Activated naive CD8-positive, alpha-beta T cell treated with anti-CD3 and anti-CD28 coated beads, Interleukin-2, amount 10 ng/mL, durations not matched to agents 7 days and 5 days (primary cell): ENCODE results near the gene FBXO21. TPM values are rescaled to one million over a fixed set of nuclear protein-coding genes. Genes with fewer than 3 reads are reported as not detected.
"Not testable (repeated sequence)": the region's sequence is repeated elsewhere in the genome, so short reads cannot be mapped to it uniquely, and the experiment has no call there.

Source experiments
- ATAC-seq: fragments of 150-1000 bp; cut with Tn5 transposase; one replicate; pipeline ENCODE4 v1.10.0; 2021; ENCODE audit warnings: low read depth, moderate library complexity
- POLR2A ChIA-PET: fragments of 350-600 bp; sonication (Branson Sonifier 250); formaldehyde crosslinking; loops from one replicate; lab custom pipeline; 2021; ENCODE audit warnings: antibody characterized with exemption; lab: Charles Lee
- DNase-seq: peaks from one replicate; pipeline ENCODE4 v3.0.0; 2021
- H3K27ac Mint-ChIP-seq: one replicate; pipeline ENCODE4 v1.8.0; 2022; ENCODE audit warnings: mild to moderate bottlenecking, mixed read lengths
- H3K27me3 Mint-ChIP-seq: one replicate; pipeline ENCODE4 v1.8.0; 2022; ENCODE audit warnings: mild to moderate bottlenecking, moderate library complexity, mixed read lengths
- H3K36me3 Mint-ChIP-seq: one replicate; pipeline ENCODE4 v1.8.0; 2021; ENCODE audit warnings: mild to moderate bottlenecking, mixed read lengths
- H3K4me1 Mint-ChIP-seq: one replicate; pipeline ENCODE4 v1.8.0; 2021; ENCODE audit warnings: mixed read lengths
- H3K4me3 Mint-ChIP-seq: one replicate; pipeline ENCODE4 v1.8.0; 2022; ENCODE audit warnings: mild to moderate bottlenecking, moderate library complexity, mixed read lengths
- H3K9me3 Mint-ChIP-seq: one replicate; pipeline ENCODE4 v1.8.0; 2021; ENCODE audit warnings: mixed read lengths
- total RNA-seq, 2 experiments: library from RNA; stranded (reverse); gene quantifications; one replicate each; pipeline ENCODE4 v1.2.3, GENCODE V29; 2021

FBXO21 gene
- total RNA-seq, 2 experiments from 2014 or later = 27.4 to 36.2 TPM

GRCh38 chr12:117113231-117113630 lies 77.0 kb downstream of the FBXO21 start:
- DNase-seq (no peak), ATAC-seq (no peak)
- Mint-ChIP-seq H3K4me1 (peaks cover 9% of the 10 kb centered on the region), H3K27me3 (peaks cover 19% of the 10 kb centered on the region), H3K4me3 (no peak overlapping the region), H3K9me3 (no peaks in the 10 kb centered on the region), H3K36me3 (no peaks in the 10 kb centered on the region), H3K27ac (peak overlapping the region; percentile 39)
- POLR2A ChIA-PET = no interaction called here

- Mint-ChIP-seq H3K4me3 (no peak overlapping the region), H3K36me3 (no peaks in the 10 kb centered on the region), H3K27me3 (peaks cover 30% of the 10 kb centered on the region), H3K9me3 (no peaks in the 10 kb centered on the region), H3K27ac (no peak overlapping the region), H3K4me1 (peaks cover 9% of the 10 kb centered on the region)
- ATAC-seq (no peak), DNase-seq (no peak)
- POLR2A ChIA-PET = no interaction called here
Observed at GRCh38 chr12:117111821-117112595, 78.3 kb downstream of the FBXO21 start.

GRCh38 chr12:117111386-117111785 lies 78.9 kb downstream of the FBXO21 start:
- H3K4me1 Mint-ChIP-seq = peaks cover 9% of the 10 kb centered on the region
- peaks cover 30% of the 10 kb centered on the region for H3K27me3 Mint-ChIP-seq
- H3K36me3 Mint-ChIP-seq = no peaks in the 10 kb centered on the region
- peak overlapping the region; percentile 30 for H3K27ac Mint-ChIP-seq
- POLR2A ChIA-PET = no interaction called here
- no peak for DNase-seq
- H3K9me3 Mint-ChIP-seq = no peaks in the 10 kb centered on the region
- no peak for ATAC-seq
- H3K4me3 Mint-ChIP-seq = no peak overlapping the region

GRCh38 chr12:117109943-117110635 lies 80.2 kb downstream of the FBXO21 start:
- H3K9me3 Mint-ChIP-seq = no peaks in the 10 kb centered on the region

GRCh38 chr12:117105902-117106301 lies 84.4 kb downstream of the FBXO21 start:
- ATAC-seq = peak; percentile 63
- H3K27me3 Mint-ChIP-seq = peaks cover 39% of the 10 kb centered on the region
- no peaks in the 10 kb centered on the region for H3K36me3 Mint-ChIP-seq
- peak overlapping the region; percentile 47 for H3K4me3 Mint-ChIP-seq
- H3K27ac Mint-ChIP-seq = peak overlapping the region; percentile 15
- H3K4me1 Mint-ChIP-seq = peaks cover 8% of the 10 kb centered on the region
- no peak for DNase-seq
- H3K9me3 Mint-ChIP-seq = no peaks in the 10 kb centered on the region
- POLR2A ChIA-PET = interaction anchor here (0.6 kb wide), 2 partner anchors 8 to 69 kb away, joined by 3 read pairs; no protein-coding TSS in a partner anchor

More at GRCh38 chr12:117109943-117110635, 80.2 kb downstream of the FBXO21 start:
- Mint-ChIP-seq H3K36me3 (no peaks in the 10 kb centered on the region), H3K4me1 (peaks cover 17% of the 10 kb centered on the region), H3K27ac (no peak overlapping the region), H3K4me3 (no peak overlapping the region), H3K27me3 (peaks cover 37% of the 10 kb centered on the region)
- POLR2A ChIA-PET = no interaction called here
- no peak for DNase-seq
- no peak for ATAC-seq

- ATAC-seq, H3K36me3 Mint-ChIP-seq, H3K9me3 Mint-ChIP-seq, DNase-seq, H3K4me3 Mint-ChIP-seq, POLR2A ChIA-PET, H3K27ac Mint-ChIP-seq: not testable (repeated sequence)
- peaks cover 13% of the 10 kb centered on the region for H3K4me1 Mint-ChIP-seq
- H3K27me3 Mint-ChIP-seq = peaks cover 43% of the 10 kb centered on the region
Observed at GRCh38 chr12:117104003-117104402, 86.3 kb downstream of the FBXO21 start.

GRCh38 chr12:117102800-117103181 lies 87.5 kb downstream of the FBXO21 start:
- H3K27ac Mint-ChIP-seq = no peak overlapping the region
- POLR2A ChIA-PET = no interaction called here
- no peak for ATAC-seq
- H3K4me3 Mint-ChIP-seq = no peak overlapping the region
- H3K36me3 Mint-ChIP-seq = no peaks in the 10 kb centered on the region
- no peaks in the 10 kb centered on the region for H3K9me3 Mint-ChIP-seq
- peaks cover 40% of the 10 kb centered on the region for H3K27me3 Mint-ChIP-seq
- peaks cover 16% of the 10 kb centered on the region for H3K4me1 Mint-ChIP-seq
- no peak for DNase-seq

- H3K36me3 Mint-ChIP-seq = no peaks in the 10 kb centered on the region
- no peaks in the 10 kb centered on the region for H3K9me3 Mint-ChIP-seq
- no peak overlapping the region for H3K27ac Mint-ChIP-seq
- H3K4me3 Mint-ChIP-seq = no peak overlapping the region
- ATAC-seq (no peak), DNase-seq (no peak)
- POLR2A ChIA-PET = interaction anchor here (1.1 kb wide), 1 partner anchor 39 kb away, joined by 4 read pairs; no protein-coding TSS in a partner anchor
- H3K27me3 Mint-ChIP-seq = peaks cover 34% of the 10 kb centered on the region
- peaks cover 22% of the 10 kb centered on the region for H3K4me1 Mint-ChIP-seq
Observed at GRCh38 chr12:117101953-117102799, 88.1 kb downstream of the FBXO21 start.

GRCh38 chr12:117100851-117101673 lies 89.2 kb downstream of the FBXO21 start:
- POLR2A ChIA-PET = interaction anchor here (0.6 to 1.1 kb wide), 2 partner anchors 38 to 159 kb away, joined by 3 to 4 read pairs; no protein-coding TSS in a partner anchor
- H3K9me3 Mint-ChIP-seq = no peaks in the 10 kb centered on the region
- no peak overlapping the region for H3K4me3 Mint-ChIP-seq

GRCh38 chr12:117100251-117100650 lies 90.0 kb downstream of the FBXO21 start:
- no peaks in the 10 kb centered on the region for H3K9me3 Mint-ChIP-seq
- ATAC-seq (no peak), DNase-seq (no peak)
- H3K4me1 Mint-ChIP-seq = peaks cover 23% of the 10 kb centered on the region
- peak overlapping the region; percentile 81 for H3K4me3 Mint-ChIP-seq
- H3K36me3 Mint-ChIP-seq = no peaks in the 10 kb centered on the region
- POLR2A ChIA-PET = interaction anchor here (3.6 kb wide), 1 partner anchor 36 kb away, joined by 52 read pairs; no protein-coding TSS in a partner anchor
- peaks cover 27% of the 10 kb centered on the region for H3K27me3 Mint-ChIP-seq
- no peak overlapping the region for H3K27ac Mint-ChIP-seq

More at GRCh38 chr12:117100851-117101673, 89.2 kb downstream of the FBXO21 start:
- Mint-ChIP-seq H3K27ac (no peak overlapping the region), H3K36me3 (no peaks in the 10 kb centered on the region), H3K4me1 (peaks cover 29% of the 10 kb centered on the region), H3K27me3 (peaks cover 33% of the 10 kb centered on the region)
- no peak for DNase-seq
- no peak for ATAC-seq

- POLR2A ChIA-PET = interaction anchor here (0.6 to 3.6 kb wide), 2 partner anchors 7 to 35 kb away, joined by 3 to 52 read pairs; no protein-coding TSS in a partner anchor
- no peaks in the 10 kb centered on the region for H3K9me3 Mint-ChIP-seq
- peaks cover 27% of the 10 kb centered on the region for H3K27me3 Mint-ChIP-seq
- peak overlapping the region; percentile 34 for H3K27ac Mint-ChIP-seq
- peaks cover 7% of the 10 kb centered on the region for H3K36me3 Mint-ChIP-seq
- H3K4me1 Mint-ChIP-seq = peaks cover 26% of the 10 kb centered on the region
- H3K4me3 Mint-ChIP-seq = peak overlapping the region; percentile 83
- ATAC-seq = peak; percentile 21
- DNase-seq = peak; percentile 48
Observed at GRCh38 chr12:117098361-117099217, 91.7 kb downstream of the FBXO21 start.
